SK-N-SH (cell line): ENCODE results near the gene GAB1. TPM values are rescaled to one million over a fixed set of nuclear protein-coding genes. Genes with fewer than 3 reads are reported as not detected.

Experiments
- CTCF ChIA-PET: fragments of 300-600, 350-600 bp; formaldehyde crosslinking; extraction: SDS; loops from one replicate; lab custom pipeline; 2021; lab: Yijun Ruan, JAX
- POLR2A ChIA-PET: fragments of 350-600 bp; sonication (Branson Sonifier 250); formaldehyde crosslinking; extraction: SDS; loops from one replicate; lab custom pipeline; 2020; ENCODE audit warnings: antibody characterized with exemption, inconsistent platforms; lab: Yijun Ruan, JAX
- DNase-seq: peaks from one replicate; pipeline ENCODE4 v3.0.0; 2012
- H2AFZ ChIP-seq: fragments of 200-600 bp; sonication (generic); 2 replicates; pipeline ENCODE4 v1.8.1; 2016; ENCODE audit warnings: antibody characterized with exemption, mild to moderate bottlenecking, low read depth
- H3F3A ChIP-seq: fragments of 200-600 bp; sonication (generic); replicated peaks from 2 replicates; pipeline ENCODE3; 2016; ENCODE audit warnings: antibody characterized with exemption, mild to moderate bottlenecking; ENCODE audit not compliant: insufficient read depth
- H3K27ac ChIP-seq, 2 experiments: fragments of 200-500 bp in 1 of 2; fragments of 200-600 bp in 1 of 2; sonication (Bioruptor generic) in 1 of 2; sonication (generic), shearing (Covaris generic) in 1 of 2; 2 replicates each; pipeline versions ENCODE4 v1.5.1 to v1.6.1; 2014 to 2016; ENCODE audit warnings: low read depth in 2 of 2, inconsistent platforms in 1 of 2, low read length in 1 of 2, mild to moderate bottlenecking in 1 of 2, mixed read lengths in 1 of 2
- H3K27me3 ChIP-seq: fragments of 200-600 bp; sonication (generic), shearing (Covaris generic); 2 replicates; pipeline ENCODE4 v1.6.1; 2016; ENCODE audit warnings: mixed run types; ENCODE audit not compliant: insufficient read depth
- H3K36me3 ChIP-seq, 2 experiments: fragments of 200-500 bp in 1 of 2; fragments of 200-600 bp in 1 of 2; sonication (Bioruptor generic) in 1 of 2; sonication (generic) in 1 of 2; replicated peaks in 1 of 2; 2 replicates each; pipeline versions ENCODE3 to v1.5.1; 2014 to 2016; ENCODE audit warnings: low read length in 1 of 2, mild to moderate bottlenecking in 1 of 2; ENCODE audit not compliant: insufficient read depth in 2 of 2, control insufficient read depth in 1 of 2
- H3K4me1 ChIP-seq, 2 experiments: fragments of 200-500 bp in 1 of 2; fragments of 200-600 bp in 1 of 2; sonication (Bioruptor generic) in 1 of 2; sonication (generic), shearing (Covaris generic) in 1 of 2; 2 replicates each; pipeline versions ENCODE4 v1.5.1 to v1.6.1; 2014 to 2016; ENCODE audit warnings: low read depth in 1 of 2, low read length in 1 of 2, mixed run types in 1 of 2; ENCODE audit not compliant: insufficient read depth in 2 of 2, control insufficient read depth in 1 of 2
- H3K4me2 ChIP-seq: fragments of 200-600 bp; sonication (generic), shearing (Covaris generic); 2 replicates; pipeline ENCODE4 v1.6.1; 2017; ENCODE audit warnings: mixed run types
- H3K4me3 ChIP-seq, 2 experiments: fragments of 200-500 bp in 1 of 2; fragments of 200-600 bp in 1 of 2; sonication (Bioruptor generic) in 1 of 2; sonication (generic), shearing (Covaris generic) in 1 of 2; 2 replicates each; pipeline versions ENCODE4 v1.5.1 to v1.8.1; 2014 to 2016; ENCODE audit warnings: low read depth in 2 of 2, inconsistent platforms in 1 of 2, low read length in 1 of 2, mild to moderate bottlenecking in 1 of 2, mixed read lengths in 1 of 2, moderate library complexity in 1 of 2
- H3K79me2 ChIP-seq: fragments of 200-600 bp; sonication (generic); 2 replicates; pipeline ENCODE4 v1.8.1; 2017; ENCODE audit warnings: mild to moderate bottlenecking; ENCODE audit not compliant: insufficient read depth
- H3K9ac ChIP-seq: fragments of 200-600 bp; sonication (generic); 2 replicates; pipeline ENCODE4 v1.6.1; 2017; ENCODE audit warnings: mixed run types
- H3K9me2 ChIP-seq: fragments of 200-600 bp; sonication (generic); 2 replicates; pipeline ENCODE4 v1.6.1; 2017; ENCODE audit warnings: mixed run types
- H3K9me3 ChIP-seq: fragments of 200-600 bp; sonication (generic); 2 replicates; pipeline ENCODE4 v1.6.1; 2017; ENCODE audit warnings: mixed run types, mild to moderate bottlenecking, moderate library complexity
- H4K20me1 ChIP-seq: fragments of 200-600 bp; sonication (generic); 2 replicates; pipeline ENCODE4 v1.6.1; 2017; ENCODE audit warnings: mild to moderate bottlenecking, mixed run types; ENCODE audit not compliant: insufficient read depth
- CHD2 ChIP-seq: fragments of 150-350 bp; IDR thresholded peaks from 2 replicates; pipeline ENCODE4 v1.6.1; 2018; ENCODE audit warnings: low read length; ENCODE audit not compliant: partially characterized antibody
- CTCF ChIP-seq: fragments of 200-600 bp; sonication (generic); IDR thresholded peaks from 2 replicates; pipeline ENCODE4 v1.6.1; 2017; ENCODE audit warnings: antibody characterized with exemption, mild to moderate bottlenecking, moderate library complexity
- ELF1 ChIP-seq: IDR thresholded peaks from 2 replicates; pipeline ENCODE4 v1.4.0; 2012
- FOXJ3 ChIP-seq: sonication (generic); formaldehyde crosslinking; IDR thresholded peaks from 2 replicates; pipeline ENCODE4 v1.5.1; 2020; ENCODE audit warnings: mild to moderate bottlenecking, missing genetic modification reagents
- GATA2 ChIP-seq: sonication (generic); formaldehyde crosslinking; IDR thresholded peaks from 2 replicates; pipeline ENCODE4 v1.5.0; 2020; ENCODE audit warnings: mild to moderate bottlenecking, missing genetic modification reagents
- IRF3 ChIP-seq: fragments of 150-350 bp; IDR thresholded peaks from 2 replicates; pipeline ENCODE4 v1.6.1; 2016; ENCODE audit warnings: mild to moderate bottlenecking, low read depth, low read length
- JUND ChIP-seq: IDR thresholded peaks from 2 replicates; pipeline ENCODE4 v1.4.0; 2012
- MEF2A ChIP-seq: IDR thresholded peaks from 2 replicates; pipeline ENCODE4 v1.4.0; 2012; ENCODE audit warnings: low read depth, borderline replicate concordance
- POLR2AphosphoS5 ChIP-seq: IDR thresholded peaks from 2 replicates; pipeline ENCODE4 v1.6.1; 2012; ENCODE audit warnings: low read depth, low read length
- RAD21 ChIP-seq: IDR thresholded peaks from 2 replicates; pipeline ENCODE4 v1.6.1; 2012; ENCODE audit warnings: mild to moderate bottlenecking, low read length
- REST ChIP-seq: IDR thresholded peaks from 2 replicates; pipeline ENCODE4 v1.6.1; 2012; ENCODE audit warnings: mild to moderate bottlenecking, low read depth, low read length, moderate library complexity
- RFX5 ChIP-seq: IDR thresholded peaks from 2 replicates; pipeline ENCODE4 v1.6.1; 2012; ENCODE audit warnings: mild to moderate bottlenecking, improper control_type of control experiment, low read length
- SIN3A ChIP-seq: IDR thresholded peaks from 2 replicates; pipeline ENCODE4 v1.6.1; 2012; ENCODE audit warnings: low read depth, mild to moderate bottlenecking, low read length, moderate library complexity, borderline replicate concordance
- TAF1 ChIP-seq: IDR thresholded peaks from 2 replicates; pipeline ENCODE4 v1.6.1; 2012; ENCODE audit warnings: low read depth, mild to moderate bottlenecking, low read length, moderate library complexity, borderline replicate concordance
- TEAD4 ChIP-seq: IDR thresholded peaks from 2 replicates; pipeline ENCODE4 v1.4.0; 2012; ENCODE audit warnings: mild to moderate bottlenecking, borderline replicate concordance; ENCODE audit not compliant: insufficient read depth
- USF1 ChIP-seq: IDR thresholded peaks from 2 replicates; pipeline ENCODE4 v1.4.0; 2012; ENCODE audit warnings: low read depth, borderline replicate concordance
- YY1 ChIP-seq: IDR thresholded peaks from 2 replicates; pipeline ENCODE4 v1.4.0; 2012; ENCODE audit warnings: low read depth, mild to moderate bottlenecking
- WGBS: methylation state at CpG from one replicate; pipeline ENCODE4 v1.1.6; 2017; ENCODE audit warnings: low lambda C conversion rate; 5-methylcytosine and 5-hydroxymethylcytosine counted together
- polyA plus RNA-seq, 3 experiments: library from polyadenylated mRNA; depleted of rRNA; stranded (reverse); fragments of >200 nt; gene quantifications; 2 replicates each; pipeline ENCODE4 v1.2.3, GENCODE V29; 2012

The GAB1 gene
- polyA plus RNA-seq, 1 of the 3 experiments (the other 2 are of a cell fraction): 3.7 TPM

GRCh38 chr4:143374255-143374654, 37.6 kb downstream of the GAB1 start:
- H3K4me1 ChIP-seq: peaks cover 12 to 19% of the 10 kb centered on the region in 2 experiments; a peak in 3 of 4 replicates
- H3K27ac ChIP-seq: no peak overlapping the region
- no peak for DNase-seq
- no peak for TF ChIP-seq IRF3
- no peak for TF ChIP-seq FOXJ3
- TF ChIP-seq YY1: no peak
- TF ChIP-seq REST: no peak
- TF ChIP-seq JUND: no peak
- TF ChIP-seq TAF1: no peak
- TF ChIP-seq RFX5: no peak
- TF ChIP-seq CTCF: no peak
- TF ChIP-seq GATA2 (CRISPR knock-in tag): no peak
- no peak for TF ChIP-seq USF1
- no peak for TF ChIP-seq RAD21
- no peak for TF ChIP-seq TEAD4
- TF ChIP-seq SIN3A: no peak
- no peak for TF ChIP-seq CHD2
- TF ChIP-seq MEF2A: no peak
- no peak for TF ChIP-seq POLR2AphosphoS5
- TF ChIP-seq ELF1: no peak
- H3K36me3 ChIP-seq: no peaks in the 10 kb centered on the region
- WGBS: 91% methylated on average over 3 of the region's 3 CpGs
- POLR2A ChIA-PET: no interaction called here
- peaks cover 66% of the 10 kb centered on the region for H3K79me2 ChIP-seq
- H3K4me3 ChIP-seq: no peak overlapping the region
- no peaks in the 10 kb centered on the region for H3K27me3 ChIP-seq
- H4K20me1 ChIP-seq: peaks cover 5% of the 10 kb centered on the region
- no peak overlapping the region for H3K4me2 ChIP-seq
- H3K9ac ChIP-seq: no peak overlapping the region
- H2AFZ ChIP-seq: no peak overlapping the region
- no peaks in the 10 kb centered on the region for H3K9me3 ChIP-seq
- CTCF ChIA-PET: interaction anchor here (0.9 to 1.9 kb wide), 2 partner anchors 15 to 30 kb away, joined by 3 to 8 read pairs; no protein-coding TSS in a partner anchor
- H3F3A ChIP-seq: no peaks in the 10 kb centered on the region
- H3K9me2 ChIP-seq: no peaks in the 10 kb centered on the region
